HEK293 (cell line): Measurements from ENCODE around the gene FOXF1.

Experiments
- CTCF ChIA-PET: fragments of 350-600 bp; formaldehyde crosslinking; extraction: SDS; loops from one replicate; lab custom pipeline; 2021; ENCODE audit warnings: antibody characterized with exemption; lab: Yijun Ruan, JAX
- POLR2A ChIA-PET: fragments of 300-600 bp; formaldehyde crosslinking; extraction: SDS; loops from one replicate; lab custom pipeline; 2020; ENCODE audit warnings: antibody characterized with exemption, inconsistent platforms; lab: Yijun Ruan, JAX
- H3K27ac ChIP-seq: fragments of 200-500 bp; sonication (Bioruptor generic); 2 replicates; pipeline ENCODE4 v1.5.1; 2014; ENCODE audit warnings: low read depth, low read length, control low read depth, inconsistent platforms; ENCODE audit errors: extremely low read depth
- H3K36me3 ChIP-seq, 2 experiments: fragments of 200-500 bp in 1 of 2; sonication (Bioruptor generic) in 1 of 2; 1 replicate in 1 of 2; 2 replicates in 1 of 2; pipeline ENCODE4 v1.5.1; 2014 to 2017; ENCODE audit warnings: inconsistent platforms in 2 of 2, low read length in 2 of 2; ENCODE audit not compliant: control insufficient read depth in 2 of 2, insufficient read depth in 1 of 2
- H3K4me1 ChIP-seq: fragments of 200-500 bp; sonication (Bioruptor generic); 2 replicates; pipeline ENCODE4 v1.5.1; 2014; ENCODE audit warnings: mild to moderate bottlenecking, low read length, inconsistent platforms; ENCODE audit not compliant: control insufficient read depth, insufficient read depth
- H3K4me3 ChIP-seq: 2 replicates; pipeline ENCODE4 v1.5.1; 2011; ENCODE audit warnings: low read depth, mild to moderate bottlenecking, control low read depth, low read length, moderate library complexity
- H3K9me3 ChIP-seq: fragments of 200-500 bp; sonication (Bioruptor generic); 2 replicates; pipeline ENCODE4 v1.5.1; 2014; ENCODE audit warnings: low read depth, low read length, inconsistent platforms; ENCODE audit not compliant: control insufficient read depth, insufficient read depth
- GLIS1 ChIP-seq: fragments of 450-650 bp; formaldehyde crosslinking; IDR thresholded peaks from 2 replicates; pipeline ENCODE4 v1.5.1; 2016; ENCODE audit warnings: missing biosample characterization, missing genetic modification characterization
- KLF8 ChIP-seq: fragments of 450-650 bp; formaldehyde crosslinking; IDR thresholded peaks from 2 replicates; pipeline ENCODE4 v1.5.1; 2016; ENCODE audit warnings: missing biosample characterization, missing genetic modification characterization
- MZF1 ChIP-seq: fragments of 450-650 bp; formaldehyde crosslinking; IDR thresholded peaks from 2 replicates; pipeline ENCODE4 v1.5.1; 2017; ENCODE audit warnings: missing biosample characterization, missing genetic modification characterization, borderline replicate concordance
- PRDM10 ChIP-seq: fragments of 450-650 bp; formaldehyde crosslinking; IDR thresholded peaks from 2 replicates; pipeline ENCODE4 v1.5.1; 2016; ENCODE audit warnings: missing biosample characterization, missing genetic modification characterization
- SP2 ChIP-seq: fragments of 450-650 bp; formaldehyde crosslinking; IDR thresholded peaks from 2 replicates; pipeline ENCODE4 v1.5.1; 2016; ENCODE audit warnings: missing biosample characterization, missing genetic modification characterization
- ZBTB10 ChIP-seq: fragments of 450-650 bp; formaldehyde crosslinking; IDR thresholded peaks from 2 replicates; pipeline ENCODE4 v1.5.1; 2016; ENCODE audit warnings: missing biosample characterization, missing genetic modification characterization
- ZBTB20 ChIP-seq: fragments of 450-650 bp; formaldehyde crosslinking; IDR thresholded peaks from 2 replicates; pipeline ENCODE4 v1.5.1; 2016; ENCODE audit warnings: missing biosample characterization, missing genetic modification characterization
- ZBTB48 ChIP-seq: fragments of 450-650 bp; formaldehyde crosslinking; IDR thresholded peaks from 2 replicates; pipeline ENCODE4 v1.5.1; 2016; ENCODE audit warnings: missing biosample characterization, missing genetic modification characterization
- ZIC2 ChIP-seq: fragments of 450-650 bp; formaldehyde crosslinking; IDR thresholded peaks from 2 replicates; pipeline ENCODE4 v1.5.1; 2016; ENCODE audit warnings: missing biosample characterization, missing genetic modification characterization
- ZNF133 ChIP-seq: fragments of 450-650 bp; formaldehyde crosslinking; IDR thresholded peaks from 2 replicates; pipeline ENCODE4 v1.5.1; 2016; ENCODE audit warnings: missing biosample characterization, missing genetic modification characterization
- ZNF449 ChIP-seq: fragments of 450-650 bp; formaldehyde crosslinking; IDR thresholded peaks from 2 replicates; pipeline ENCODE4 v1.5.1; 2017; ENCODE audit warnings: missing biosample characterization, mild to moderate bottlenecking, missing genetic modification characterization, moderate library complexity
- ZNF544 ChIP-seq: fragments of 450-650 bp; formaldehyde crosslinking; IDR thresholded peaks from 2 replicates; pipeline ENCODE4 v1.5.0; 2017; ENCODE audit warnings: missing biosample characterization, missing genetic modification characterization
- ZNF623 ChIP-seq: fragments of 450-650 bp; formaldehyde crosslinking; IDR thresholded peaks from 2 replicates; pipeline ENCODE4 v1.5.1; 2016; ENCODE audit warnings: missing biosample characterization, missing genetic modification characterization
- ZNF660 ChIP-seq: fragments of 450-650 bp; IDR thresholded peaks from 2 replicates; pipeline ENCODE4 v1.5.1; 2018; ENCODE audit warnings: missing biosample characterization, mild to moderate bottlenecking, missing genetic modification characterization
- ZNF692 ChIP-seq: fragments of 450-650 bp; formaldehyde crosslinking; IDR thresholded peaks from 2 replicates; pipeline ENCODE4 v1.5.1; 2016; ENCODE audit warnings: missing biosample characterization, missing genetic modification characterization
- ZNF768 ChIP-seq: fragments of 450-650 bp; formaldehyde crosslinking; IDR thresholded peaks from 2 replicates; pipeline ENCODE4 v1.5.1; 2018; ENCODE audit warnings: missing biosample characterization, mild to moderate bottlenecking, missing genetic modification characterization
- ZNF837 ChIP-seq: fragments of 450-650 bp; formaldehyde crosslinking; IDR thresholded peaks from 2 replicates; pipeline ENCODE4 v1.5.1; 2016; ENCODE audit warnings: missing biosample characterization, missing genetic modification characterization
- ZXDB ChIP-seq: fragments of 450-650 bp; formaldehyde crosslinking; IDR thresholded peaks from 2 replicates; pipeline ENCODE4 v1.5.1; 2016; ENCODE audit warnings: missing biosample characterization, missing genetic modification characterization
- TF ChIP-seq, protein P1 (sequence below): fragments of 450-650 bp; formaldehyde crosslinking; IDR thresholded peaks from 2 replicates; pipeline ENCODE4 v1.5.1; 2017; ENCODE audit warnings: missing biosample characterization, missing genetic modification characterization
- TF ChIP-seq, protein P2 (sequence below): fragments of 450-650 bp; formaldehyde crosslinking; IDR thresholded peaks from 2 replicates; pipeline ENCODE4 v1.5.1; 2016; ENCODE audit warnings: missing biosample characterization, missing genetic modification characterization, low read depth

FOXF1 gene

DNA sequence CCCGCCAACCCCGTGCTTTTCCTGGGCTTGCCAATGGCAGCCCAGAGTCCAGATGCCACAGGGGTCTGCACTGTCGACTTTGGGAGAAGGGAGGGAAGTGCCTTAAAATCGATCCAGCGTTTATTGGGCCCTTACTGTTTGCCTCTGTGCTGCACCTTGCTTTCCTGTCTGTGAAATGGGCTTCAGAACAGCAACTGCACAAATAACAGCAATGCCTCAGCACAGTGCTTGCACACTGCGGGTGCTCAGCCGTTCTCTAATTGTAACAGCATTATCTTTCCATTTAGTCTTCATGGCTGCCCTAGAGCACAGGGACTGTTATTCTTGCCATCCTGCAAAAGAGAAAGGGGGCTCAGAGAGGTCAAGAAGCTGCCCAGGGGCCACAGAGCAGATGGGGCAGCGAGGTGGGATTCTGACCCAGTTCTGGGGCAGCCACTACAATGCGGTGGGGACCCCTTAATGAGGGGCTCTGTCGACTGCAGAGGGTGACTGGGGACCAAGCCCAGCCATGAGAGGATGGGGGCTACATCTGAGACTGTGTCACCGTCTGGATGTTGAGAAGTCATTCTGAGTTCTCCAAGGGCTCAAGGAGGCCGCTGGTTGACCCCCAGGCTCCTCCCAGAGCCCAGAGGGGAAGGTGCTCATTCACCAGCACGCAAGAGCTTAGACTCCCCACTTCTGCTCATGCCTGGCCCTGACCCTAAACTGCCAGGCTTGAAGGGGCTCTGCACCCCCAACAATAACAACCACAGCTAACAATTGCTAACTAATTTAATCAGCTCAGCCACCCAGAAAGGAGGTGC lies 9.4 kb upstream of the FOXF1 start:
- no peak overlapping the region for H3K27ac ChIP-seq
- POLR2A ChIA-PET = no interaction called here

GRCh38 chr16:86501989-86502855 lies 8.1 kb upstream of the FOXF1 start:
- H3K4me3 ChIP-seq = no peak overlapping the region
- TF ChIP-seq SP2 (tag by site-specific recombination) = 0 out of 2 replicates have a peak, but pooled peaks have one; percentile 21
- TF ChIP-seq, protein P1, sequence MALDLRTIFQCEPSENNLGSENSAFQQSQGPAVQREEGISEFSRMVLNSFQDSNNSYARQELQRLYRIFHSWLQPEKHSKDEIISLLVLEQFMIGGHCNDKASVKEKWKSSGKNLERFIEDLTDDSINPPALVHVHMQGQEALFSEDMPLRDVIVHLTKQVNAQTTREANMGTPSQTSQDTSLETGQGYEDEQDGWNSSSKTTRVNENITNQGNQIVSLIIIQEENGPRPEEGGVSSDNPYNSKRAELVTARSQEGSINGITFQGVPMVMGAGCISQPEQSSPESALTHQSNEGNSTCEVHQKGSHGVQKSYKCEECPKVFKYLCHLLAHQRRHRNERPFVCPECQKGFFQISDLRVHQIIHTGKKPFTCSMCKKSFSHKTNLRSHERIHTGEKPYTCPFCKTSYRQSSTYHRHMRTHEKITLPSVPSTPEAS (tag by site-specific recombination) = peak; percentile 91
- peak; percentile 25; the same call in 1 of the 2 replicates for TF ChIP-seq ZNF133 (tag by site-specific recombination)
- 0 out of 2 replicates have a peak, but pooled peaks have one; percentile 16 for TF ChIP-seq ZBTB10 (tag by site-specific recombination)
- peak; percentile 96 for TF ChIP-seq ZBTB20 (tag by site-specific recombination)
- peak; percentile 51; the same call in 1 of the 2 replicates for TF ChIP-seq ZNF660 (tag by site-specific recombination)
- TF ChIP-seq ZBTB48 (tag by site-specific recombination) = peak; percentile 77
- peak; percentile 85 for TF ChIP-seq GLIS1 (tag by site-specific recombination)
- TF ChIP-seq, protein P2, sequence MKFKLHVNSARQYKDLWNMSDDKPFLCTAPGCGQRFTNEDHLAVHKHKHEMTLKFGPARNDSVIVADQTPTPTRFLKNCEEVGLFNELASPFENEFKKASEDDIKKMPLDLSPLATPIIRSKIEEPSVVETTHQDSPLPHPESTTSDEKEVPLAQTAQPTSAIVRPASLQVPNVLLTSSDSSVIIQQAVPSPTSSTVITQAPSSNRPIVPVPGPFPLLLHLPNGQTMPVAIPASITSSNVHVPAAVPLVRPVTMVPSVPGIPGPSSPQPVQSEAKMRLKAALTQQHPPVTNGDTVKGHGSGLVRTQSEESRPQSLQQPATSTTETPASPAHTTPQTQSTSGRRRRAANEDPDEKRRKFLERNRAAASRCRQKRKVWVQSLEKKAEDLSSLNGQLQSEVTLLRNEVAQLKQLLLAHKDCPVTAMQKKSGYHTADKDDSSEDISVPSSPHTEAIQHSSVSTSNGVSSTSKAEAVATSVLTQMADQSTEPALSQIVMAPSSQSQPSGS (tag by site-specific recombination) = no peak
- TF ChIP-seq ZNF449 = peak; percentile 33; the same call in 1 of the 2 replicates
- peak; percentile 36 for TF ChIP-seq ZIC2 (tag by site-specific recombination)
- peak; percentile 28; the same call in 1 of the 2 replicates for TF ChIP-seq ZNF544 (tag by site-specific recombination)
- TF ChIP-seq ZNF837 (tag by site-specific recombination) = peak; percentile 66; the same call in 1 of the 2 replicates
- 0 out of 2 replicates have a peak, but pooled peaks have one; percentile 35 for TF ChIP-seq MZF1 (tag by site-specific recombination)
- 0 out of 2 replicates have a peak, but pooled peaks have one; percentile 26 for TF ChIP-seq ZXDB (tag by site-specific recombination)
- no peak for TF ChIP-seq KLF8 (tag by site-specific recombination)
- peak; percentile 54 for TF ChIP-seq ZNF692 (tag by site-specific recombination)
- peak; percentile 54 for TF ChIP-seq PRDM10 (tag by site-specific recombination)

More for the DNA sequence above, 9.4 kb upstream of the FOXF1 start:
- CTCF ChIA-PET = interaction anchor here (0.6 to 1.2 kb wide), 3 partner anchors 15 to 159 kb away, joined by 3 read pairs; no protein-coding TSS in a partner anchor
- TF ChIP-seq ZNF768 (tag by site-specific recombination) = peak; percentile 66; the same call in 1 of the 2 replicates
- TF ChIP-seq ZNF623 (tag by site-specific recombination) = no peak
- Histone ChIP-seq H3K9me3 (no peaks in the 10 kb centered on the region), H3K4me3 (no peak overlapping the region), H3K36me3 (no peaks in the 10 kb centered on the region), H3K4me1 (peaks cover 1% of the 10 kb centered on the region)

More at GRCh38 chr16:86501989-86502855, 8.1 kb upstream of the FOXF1 start:
- Histone ChIP-seq H3K27ac (peak overlapping the region; percentile 29; the same call in 1 of the 2 replicates), H3K9me3 (no peaks in the 10 kb centered on the region), H3K36me3 (no peaks in the 10 kb centered on the region), H3K4me1 (peaks cover 3% of the 10 kb centered on the region)
- ChIA-PET POLR2A (no interaction called here), CTCF (no interaction called here)
